Left renal pelvis (tissue), 4 donors: ENCODE data around the gene COL26A1. TPM values are rescaled to one million over a fixed set of nuclear protein-coding genes. Genes with fewer than 3 reads are reported as not detected.
"Not testable (repeated sequence)": the region's sequence is repeated elsewhere in the genome, so short reads cannot be mapped to it uniquely, and the experiment has no call there.

ENCODE experiments used
- DNase-seq, 4 donors: peaks; one replicate each; pipeline ENCODE4 v3.0.0-alpha.2; 2013; ENCODE audit warnings: low read depth in 4 of 4, low spot score in 3 of 4
- polyA plus RNA-seq, 4 donors: library from polyadenylated mRNA; unstranded; fragments of 120-200 nt; gene quantifications; one replicate each; pipeline ENCODE4 v1.2.1, GENCODE V29; 2013; ENCODE audit not compliant: insufficient read length in 4 of 4

Gene COL26A1
- polyA plus RNA-seq, 4 donors = 22.4 to 32.7 (median 25.2) TPM

DNA sequence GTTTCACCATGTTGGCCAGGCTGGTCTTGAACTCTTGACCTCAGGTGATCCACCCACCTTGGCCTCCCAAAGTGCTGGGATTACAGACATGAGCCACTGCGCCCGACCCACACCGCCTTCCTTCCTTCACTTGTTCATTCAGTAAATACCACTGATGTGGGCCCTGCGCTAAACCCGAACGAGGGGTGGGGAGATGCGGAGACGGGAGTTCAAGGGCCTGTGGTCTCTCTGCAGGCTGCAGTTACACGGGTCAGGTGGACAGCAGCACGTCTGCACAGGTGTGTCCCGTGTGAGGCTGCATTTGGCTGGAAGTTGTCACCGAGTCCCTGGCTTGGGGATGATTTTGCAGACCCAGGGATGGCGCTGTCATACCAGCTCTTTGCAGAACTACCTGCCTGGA is 38.1 kb downstream of the COL26A1 start:
- no peak for DNase-seq

DNA sequence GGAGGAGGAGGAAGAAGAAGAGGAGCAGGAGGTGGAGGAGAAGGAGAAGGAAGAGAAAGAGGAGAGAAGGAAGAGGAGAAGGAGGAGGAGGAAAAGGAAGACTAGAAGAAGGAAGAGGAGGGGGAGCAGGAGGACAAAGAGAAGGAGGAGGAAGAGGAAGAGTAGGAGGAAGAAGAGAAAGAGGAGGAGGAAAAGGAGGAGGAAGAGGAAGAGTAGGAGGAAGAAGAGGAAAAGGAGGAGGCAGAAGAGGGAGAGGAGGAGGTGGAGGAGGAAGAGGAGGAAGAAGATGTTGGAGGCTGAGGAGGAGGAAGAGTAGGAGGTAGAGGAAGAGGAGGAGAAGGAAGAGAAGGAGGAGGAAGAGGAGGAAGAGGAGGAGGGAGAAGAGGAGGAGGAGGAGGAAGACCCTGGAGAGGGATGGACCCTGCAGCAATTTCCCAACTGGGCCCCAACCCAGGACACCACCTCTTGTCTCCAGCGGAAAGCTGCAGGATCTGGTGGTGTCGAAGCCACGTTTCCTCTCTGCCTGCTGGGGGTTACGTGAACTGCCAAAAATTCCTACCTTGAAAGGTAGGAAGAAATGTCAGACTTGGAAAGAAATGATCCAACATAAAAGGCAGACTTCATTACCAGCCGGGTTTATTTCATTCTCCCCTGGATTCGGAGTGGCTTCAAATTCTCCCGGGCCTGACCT is 38.9 kb downstream of the COL26A1 start:
- no peak for DNase-seq

DNA sequence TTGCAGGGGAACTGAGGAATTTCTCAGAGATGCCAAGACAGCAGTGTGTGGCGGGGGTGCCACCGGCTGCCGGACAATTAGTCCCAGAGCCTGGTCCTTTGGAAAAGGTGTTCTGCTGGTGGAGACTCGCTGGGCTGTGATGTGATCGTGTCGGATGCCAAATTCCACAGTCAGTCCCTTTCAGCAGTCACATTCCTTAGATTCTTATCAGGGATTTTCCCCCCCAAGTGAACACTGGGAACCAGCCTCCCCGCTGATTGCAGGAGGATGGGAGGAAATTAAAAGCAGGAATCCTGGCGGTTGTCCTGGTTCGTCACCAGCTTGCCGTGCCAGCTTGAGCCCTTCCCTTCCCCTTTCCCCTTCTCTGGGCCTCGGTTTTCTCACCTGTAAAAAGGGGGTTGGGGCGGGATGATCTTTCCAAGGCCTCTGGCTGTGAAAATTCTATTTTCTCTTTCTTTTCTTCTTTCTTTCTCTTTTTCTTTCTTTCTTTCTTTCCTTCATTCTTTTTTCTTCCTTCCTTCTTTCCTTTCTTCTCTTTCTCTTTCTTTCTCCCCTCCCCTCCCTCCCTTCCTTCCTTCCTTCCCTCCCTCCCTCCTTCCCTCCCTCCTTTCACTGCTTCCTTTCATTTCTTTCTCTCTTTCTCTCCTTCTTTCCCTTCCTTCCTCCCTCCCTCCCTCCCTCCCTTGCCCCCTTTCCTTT is 39.6 kb downstream of the COL26A1 start:
- DNase-seq = no peak

DNA sequence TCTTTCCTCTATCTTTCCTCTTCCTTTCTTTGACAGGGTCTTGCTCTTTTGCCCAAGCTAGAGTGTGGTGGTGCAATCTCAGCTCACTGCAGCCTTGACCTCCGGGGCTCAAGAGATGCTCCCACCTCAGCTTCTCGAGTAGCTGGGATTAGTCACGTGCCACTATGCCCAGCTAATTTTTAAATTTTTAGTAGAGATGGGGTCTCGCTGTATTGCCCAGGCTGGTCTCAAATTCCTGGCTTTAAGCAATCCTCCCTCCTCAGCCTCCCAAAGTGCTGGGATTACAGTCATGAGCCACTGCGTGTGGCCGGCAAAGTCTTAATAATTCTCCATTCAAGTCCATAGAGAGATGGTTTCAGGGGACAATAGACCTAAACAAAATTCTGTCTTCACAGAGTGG is 40.2 kb downstream of the COL26A1 start:
- no peak for DNase-seq

DNA sequence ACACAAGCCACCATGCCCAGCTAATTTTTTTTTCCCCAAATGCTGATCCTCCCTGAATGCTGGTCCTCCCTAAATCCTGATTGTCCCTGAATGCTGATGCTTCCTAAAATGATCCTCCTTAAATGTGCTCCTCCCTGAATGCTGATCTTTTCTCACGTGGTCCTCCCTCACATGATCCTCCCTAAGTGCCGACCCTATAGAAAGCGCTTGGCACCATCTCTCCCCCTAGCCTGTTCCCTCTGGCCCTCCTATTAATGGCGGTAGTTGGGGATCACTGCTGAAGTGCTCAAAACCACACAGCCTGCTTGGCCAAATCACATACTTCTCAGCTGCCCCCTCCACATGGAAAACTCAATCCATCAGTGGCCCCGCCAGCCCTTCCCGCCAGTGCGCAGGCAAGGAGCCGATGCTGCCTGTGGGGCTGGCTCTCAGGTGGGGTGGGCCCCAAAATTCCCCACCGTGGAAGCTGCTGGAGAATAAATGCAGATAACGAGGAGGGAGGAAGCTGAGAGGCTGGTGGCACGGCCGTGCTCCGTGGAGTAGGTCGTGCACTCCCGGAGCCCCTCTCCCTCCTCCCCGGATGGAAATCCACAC is 42.9 kb downstream of the COL26A1 start:
- DNase-seq = no peak

DNA sequence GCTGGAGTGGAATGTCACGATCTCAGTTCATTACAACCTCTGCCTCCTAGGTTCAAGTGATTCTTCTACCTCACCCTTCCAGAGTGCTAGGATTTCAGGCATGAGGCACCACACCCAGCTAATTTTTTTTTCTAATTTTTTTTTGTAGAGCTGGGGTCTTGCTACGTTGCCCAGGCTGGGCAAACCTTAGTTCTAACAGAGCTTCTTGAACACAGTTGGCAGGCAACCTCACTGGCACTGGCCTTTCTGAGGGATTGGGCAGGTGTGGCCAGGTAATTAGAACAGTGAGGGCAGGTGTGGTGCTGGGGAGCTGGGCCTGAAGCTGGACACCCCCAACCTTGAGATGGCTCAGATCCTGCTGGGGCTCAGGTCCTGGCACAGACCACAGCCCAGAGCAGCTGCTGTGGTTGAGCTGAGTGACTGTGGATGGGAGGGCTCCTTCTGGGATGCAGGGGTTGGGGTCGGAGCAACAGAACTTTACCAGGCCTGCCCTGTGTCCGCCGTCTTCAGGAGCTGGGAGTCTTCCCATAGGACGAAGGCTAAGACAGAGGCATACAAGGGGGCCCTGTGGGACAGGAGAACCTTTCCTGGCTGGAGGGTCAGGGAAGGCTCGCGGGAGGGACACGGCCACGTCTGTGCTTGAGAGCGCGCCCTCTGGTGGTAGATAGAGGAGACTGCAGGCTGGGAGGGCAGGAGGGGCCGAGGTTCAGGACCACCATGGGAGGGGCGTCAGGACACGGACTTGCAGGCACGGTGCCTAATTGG is 48.2 kb downstream of the COL26A1 start:
- DNase-seq = no peak

DNA sequence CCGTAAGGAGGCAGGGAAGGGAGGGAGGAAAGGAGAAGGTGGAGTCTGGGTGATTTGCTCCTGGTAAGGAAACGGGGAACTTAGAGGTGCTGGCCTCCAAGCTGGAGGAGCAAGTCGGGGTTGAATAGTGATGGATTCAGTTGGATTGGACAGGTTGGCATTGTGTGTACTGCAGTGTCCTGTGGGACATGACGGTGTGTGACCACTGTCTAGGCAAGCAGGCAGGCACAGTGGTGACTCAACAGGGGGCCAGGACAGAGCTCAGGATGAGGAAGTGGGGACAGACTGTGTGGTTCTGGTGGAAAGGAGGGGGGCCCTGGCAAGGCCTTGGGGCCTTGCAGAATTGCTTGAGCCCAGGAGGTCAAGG is 48.8 kb downstream of the COL26A1 start:
- no peak for DNase-seq

DNA sequence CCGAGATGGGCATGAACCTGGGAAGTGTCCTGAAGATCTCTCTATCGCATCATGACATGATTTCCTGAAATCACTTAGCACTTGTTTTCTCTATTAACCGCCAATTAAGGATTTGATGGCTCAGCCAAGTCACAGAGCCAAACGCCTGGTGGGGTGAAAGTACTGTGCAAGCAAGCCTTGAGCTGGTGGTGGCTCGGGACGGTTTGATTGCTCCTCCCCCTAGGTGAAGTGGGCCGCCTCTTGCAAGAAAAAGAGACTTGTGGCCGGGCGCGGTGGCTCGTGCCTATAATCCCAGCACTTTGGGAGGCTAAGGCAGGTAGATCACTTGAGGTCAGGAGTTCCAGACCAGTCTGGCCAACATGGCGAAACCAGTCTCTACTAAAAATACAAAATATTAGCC is 50.3 kb downstream of the COL26A1 start:
- DNase-seq = no peak

DNA sequence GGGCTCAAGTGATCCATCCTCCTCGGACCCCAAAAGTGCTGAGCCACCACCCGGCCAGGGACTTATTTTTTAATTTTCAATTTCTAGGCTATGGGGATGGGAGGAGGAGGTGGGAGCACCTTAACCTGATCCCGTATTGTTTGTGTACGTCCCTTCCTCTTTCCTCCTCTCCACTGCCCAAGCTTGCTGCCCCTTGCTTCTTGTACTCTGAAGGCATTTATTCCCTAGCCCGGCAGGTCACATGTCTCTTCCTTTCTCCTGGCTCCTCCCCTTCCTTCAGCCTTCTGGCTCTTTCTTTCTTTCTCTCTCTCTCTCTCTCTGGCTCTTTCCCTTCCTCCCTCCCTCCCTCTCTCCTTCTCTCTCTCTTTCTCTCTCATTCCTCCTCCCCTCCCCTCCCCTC is 56.0 kb downstream of the COL26A1 start:
- no peak for DNase-seq

DNA sequence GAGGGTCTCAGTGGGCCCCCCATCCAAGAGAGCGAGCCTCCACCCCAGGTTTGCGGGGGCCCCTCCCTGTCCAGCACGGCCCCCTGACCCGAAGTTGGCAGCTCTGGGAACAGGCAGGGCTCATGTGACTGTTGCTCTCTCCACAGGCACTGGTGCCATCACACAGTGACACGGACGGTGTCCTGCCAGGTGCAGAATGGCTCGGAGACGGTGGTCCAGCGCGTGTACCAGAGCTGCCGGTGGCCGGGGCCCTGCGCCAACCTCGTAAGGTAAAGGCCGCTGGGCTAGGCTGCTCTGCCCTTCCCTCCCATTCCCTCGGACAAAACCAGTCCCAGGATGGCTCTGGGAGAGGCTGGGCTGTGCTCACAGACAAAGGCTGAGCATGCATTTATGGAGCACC is 57.2 kb downstream of the COL26A1 start:
- DNase-seq = no peak

DNA sequence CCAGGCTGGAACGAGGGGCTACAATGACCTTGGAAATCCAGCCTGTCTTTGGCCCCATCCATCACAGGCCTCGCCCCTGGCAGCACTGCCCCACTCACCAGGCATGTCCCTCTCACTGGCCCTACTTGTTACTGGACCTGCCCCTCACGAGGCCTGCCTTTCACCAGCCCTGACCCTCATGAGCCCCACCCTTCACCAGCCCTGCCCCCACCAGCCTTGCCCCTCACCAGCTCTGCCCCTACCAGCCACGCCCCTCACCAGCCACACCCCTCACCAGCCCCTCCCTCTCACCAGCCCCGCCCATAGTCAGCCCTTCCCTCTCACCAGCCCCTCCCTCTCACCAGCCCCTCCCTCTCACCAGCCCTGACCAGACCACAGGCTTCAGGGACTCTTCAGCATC is 57.8 kb downstream of the COL26A1 start:
- no peak for DNase-seq

DNA sequence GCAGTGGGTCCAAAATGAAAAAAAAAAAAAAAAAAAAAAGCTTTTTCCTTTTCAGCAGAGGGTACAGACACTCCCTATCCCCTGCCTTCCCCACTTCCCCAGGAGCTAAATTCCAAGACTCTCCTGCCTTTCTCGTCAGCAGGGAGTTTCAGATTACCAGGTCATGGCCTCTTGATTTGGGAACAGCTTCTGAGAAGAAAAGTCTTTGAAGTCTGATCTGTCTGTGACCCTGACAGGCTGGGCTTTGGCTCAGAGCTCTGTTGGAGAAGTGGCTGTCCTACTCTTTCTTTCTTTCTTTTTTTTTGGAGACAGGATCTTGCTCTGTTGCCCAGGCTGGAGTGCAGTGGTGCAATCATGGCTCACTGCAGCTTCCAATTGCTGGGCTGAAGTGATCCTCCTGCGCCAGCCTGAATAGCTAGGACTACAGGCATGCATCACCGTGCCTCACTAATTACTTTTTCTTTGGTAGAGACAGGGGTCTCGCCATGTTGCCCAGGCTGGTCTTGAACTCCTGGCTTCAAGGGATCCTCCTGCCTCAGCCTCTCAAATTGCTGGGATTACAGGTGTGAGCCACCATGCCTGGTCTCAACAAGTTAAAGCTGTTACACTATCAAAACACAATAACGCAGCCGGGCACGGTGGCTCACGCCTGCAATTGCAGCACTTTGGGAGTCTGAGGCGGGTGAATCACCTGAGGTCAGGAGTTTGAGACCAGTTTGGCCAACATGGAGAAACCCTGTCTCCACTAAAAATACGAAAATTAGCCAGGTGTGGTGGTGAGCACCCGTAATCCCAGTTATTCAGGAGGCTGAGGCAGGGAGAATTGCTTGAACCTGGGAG is 59.9 kb downstream of the COL26A1 start:
- no peak for DNase-seq

DNA sequence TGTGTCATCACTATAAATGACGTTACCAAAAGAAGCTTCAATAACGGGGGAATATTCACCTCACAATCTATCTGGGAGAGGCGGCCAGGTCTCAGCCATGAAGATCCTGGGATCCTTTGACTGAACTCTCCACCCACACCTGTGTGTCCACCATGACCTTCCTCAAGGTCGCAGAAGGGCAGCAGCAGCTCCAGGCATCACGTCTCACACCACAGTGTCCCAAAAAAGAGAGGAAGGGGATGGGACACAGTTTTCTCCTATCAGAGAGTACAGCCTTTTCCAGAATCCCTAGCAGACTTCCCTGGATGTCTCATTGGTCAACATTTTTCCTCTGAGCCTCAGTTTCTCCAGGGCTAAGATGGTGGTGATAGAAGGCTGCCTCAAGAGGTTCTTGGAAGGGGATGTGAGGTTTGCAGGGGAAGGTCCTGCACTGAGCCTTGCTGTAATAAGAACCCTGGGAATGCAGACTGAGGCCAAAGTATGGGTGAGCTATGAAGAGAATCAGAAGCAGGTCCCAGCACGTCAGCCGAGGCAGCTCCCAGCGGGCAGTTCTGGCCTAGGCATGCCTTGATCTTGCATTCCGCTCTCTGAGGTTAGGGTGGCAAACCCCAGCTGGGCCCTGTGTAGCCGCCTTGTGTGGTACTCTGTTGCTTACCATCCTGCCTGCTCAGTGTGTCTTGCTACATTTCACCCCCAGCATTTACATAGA is 63.8 kb downstream of the COL26A1 start:
- DNase-seq = no peak

DNA sequence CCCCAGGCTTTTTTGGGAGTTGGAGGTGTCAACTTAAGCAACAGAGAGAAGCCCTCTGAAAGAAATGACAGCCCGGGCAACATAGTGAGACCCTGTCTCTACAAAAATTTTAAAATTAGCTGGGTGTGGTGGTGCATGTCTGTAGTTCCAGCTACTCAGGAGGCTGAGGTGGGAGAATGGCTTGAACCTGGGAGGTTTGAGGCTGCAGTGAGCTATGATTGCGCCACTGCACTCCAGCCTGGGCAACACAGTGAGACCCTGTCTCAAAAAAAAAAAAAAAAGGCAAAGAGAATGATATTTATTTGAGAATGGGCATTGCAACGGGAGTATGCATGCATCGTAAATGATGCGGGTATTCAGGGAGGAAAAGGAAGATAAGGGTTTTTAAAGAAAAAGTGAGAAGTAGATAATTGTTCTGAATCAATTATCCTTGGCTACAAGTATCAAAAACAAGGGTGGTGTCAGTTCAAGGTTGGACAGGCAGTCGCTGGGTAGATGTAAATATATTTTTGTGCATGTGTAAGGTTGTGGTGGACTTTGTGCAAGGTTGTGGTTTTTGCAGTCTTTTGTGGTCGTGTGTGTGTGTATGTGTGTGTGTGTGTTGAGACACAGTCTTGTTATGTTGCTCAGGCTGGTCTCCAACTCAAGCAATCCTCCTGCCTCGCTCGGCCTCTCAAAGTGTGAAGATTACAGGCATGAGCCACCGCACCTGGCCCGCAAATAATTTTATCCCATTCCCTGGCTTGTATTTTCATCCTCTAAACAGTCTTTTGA is 65.6 kb downstream of the COL26A1 start:
- no peak for DNase-seq

DNA sequence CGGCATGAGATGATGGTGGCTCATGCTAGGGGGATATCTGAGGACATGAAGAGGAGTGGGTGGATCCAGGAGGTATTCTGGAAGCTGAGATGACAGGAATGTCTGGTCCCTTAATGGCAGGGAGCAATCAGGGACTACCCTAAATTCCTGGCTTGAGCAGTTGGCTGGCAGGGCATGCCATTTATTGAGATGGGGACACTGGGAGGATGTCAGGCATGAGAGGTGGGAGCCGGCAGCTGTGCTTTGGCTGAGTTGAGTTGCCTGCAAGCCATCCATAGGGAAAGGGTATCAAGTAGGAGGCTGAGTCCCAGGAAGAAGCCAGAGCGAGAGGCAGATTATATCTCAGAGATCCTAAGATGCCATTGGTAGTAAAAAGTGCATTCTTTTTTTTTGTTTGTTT is 69.6 kb downstream of the COL26A1 start:
- DNase-seq = no peak

DNA sequence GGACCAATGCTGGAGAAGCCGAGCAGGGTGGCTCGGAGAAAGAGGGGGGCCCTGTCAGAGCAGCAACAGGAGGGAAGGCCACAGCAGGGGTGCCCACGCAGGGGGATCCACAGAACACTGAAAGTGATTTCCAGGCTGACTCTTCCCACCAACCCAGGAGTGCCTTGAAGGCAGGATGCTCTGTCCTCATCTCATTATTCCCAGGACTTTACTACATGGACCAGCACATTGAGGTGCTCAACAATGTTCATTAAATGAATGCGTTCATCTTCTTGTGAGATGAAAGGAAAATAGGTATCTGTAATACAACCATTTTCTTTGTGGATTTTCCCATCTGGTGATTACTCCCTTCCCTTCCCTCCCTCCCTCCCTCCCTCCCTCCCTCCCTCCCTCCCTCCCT is 71.0 kb downstream of the COL26A1 start:
- no peak for DNase-seq

DNA sequence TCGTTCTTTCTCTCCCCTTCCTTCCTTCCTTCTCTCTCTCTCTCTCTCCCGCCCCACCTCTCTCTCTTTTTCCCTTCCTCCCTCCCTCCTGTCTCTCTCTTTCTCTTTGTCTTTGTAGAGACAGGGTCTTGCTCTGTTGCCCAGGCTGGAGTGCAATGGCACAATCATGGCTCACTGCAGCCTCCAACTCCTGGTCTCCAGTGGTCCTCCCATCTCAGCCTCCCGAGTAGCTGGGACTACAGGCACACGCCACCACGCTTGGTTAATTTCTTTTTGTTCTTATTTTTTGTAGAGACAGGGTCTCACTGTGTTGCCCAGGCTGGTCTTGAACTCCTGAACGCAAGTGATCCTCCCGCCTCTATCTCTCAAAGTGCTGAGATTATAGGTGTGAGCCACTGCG is 71.5 kb downstream of the COL26A1 start:
- not testable (repeated sequence) for DNase-seq

DNA sequence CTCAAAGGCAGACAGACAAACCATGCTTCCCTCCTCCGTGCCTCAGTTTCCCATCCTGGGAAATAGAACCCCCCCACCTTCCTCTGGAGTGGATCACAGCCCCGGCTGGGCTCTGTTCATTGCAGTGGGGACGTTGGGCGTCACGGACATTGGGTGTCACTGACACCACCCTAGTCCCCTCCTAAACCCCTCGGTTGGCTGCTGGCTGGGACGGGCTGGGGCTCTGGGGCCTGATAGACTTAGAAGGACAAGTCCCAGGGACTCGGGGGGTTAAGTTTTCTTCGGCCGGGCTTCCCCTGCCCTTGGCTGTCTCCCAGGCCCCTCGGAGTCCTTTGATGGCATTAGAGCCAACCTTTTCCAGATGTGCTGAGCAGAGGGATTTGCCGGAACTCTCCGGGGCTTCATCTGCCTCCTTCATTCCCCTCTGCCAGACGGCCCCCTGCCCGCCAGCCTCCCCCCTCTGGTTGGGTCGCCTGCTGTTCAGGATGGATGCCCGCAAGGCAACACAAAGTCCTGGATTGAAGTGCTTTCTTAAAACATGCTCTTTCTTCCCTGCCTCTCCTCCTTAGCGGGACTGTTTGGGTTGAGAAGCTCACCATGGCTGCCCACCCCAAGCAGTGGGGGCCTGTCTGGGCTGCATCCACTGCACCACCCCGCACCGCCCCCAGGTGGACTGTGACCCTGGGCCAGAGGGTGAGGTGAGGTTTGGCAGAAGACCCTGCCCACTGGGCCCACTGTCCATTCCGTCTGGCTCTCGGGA is 73.0 kb downstream of the COL26A1 start:
- DNase-seq = no peak
